ENCODE measurements around the gene REG1A. TPM values are rescaled to one million over a fixed set of nuclear protein-coding genes. Genes with fewer than 3 reads are reported as not detected.

The REG1A gene
- total and polyA plus RNA-seq, 9 of the 15 experiments (the other 6 are each of a cell fraction or from before 2014, with no cell fraction given), result 3.1 TPM; not detected in 8

DNA sequence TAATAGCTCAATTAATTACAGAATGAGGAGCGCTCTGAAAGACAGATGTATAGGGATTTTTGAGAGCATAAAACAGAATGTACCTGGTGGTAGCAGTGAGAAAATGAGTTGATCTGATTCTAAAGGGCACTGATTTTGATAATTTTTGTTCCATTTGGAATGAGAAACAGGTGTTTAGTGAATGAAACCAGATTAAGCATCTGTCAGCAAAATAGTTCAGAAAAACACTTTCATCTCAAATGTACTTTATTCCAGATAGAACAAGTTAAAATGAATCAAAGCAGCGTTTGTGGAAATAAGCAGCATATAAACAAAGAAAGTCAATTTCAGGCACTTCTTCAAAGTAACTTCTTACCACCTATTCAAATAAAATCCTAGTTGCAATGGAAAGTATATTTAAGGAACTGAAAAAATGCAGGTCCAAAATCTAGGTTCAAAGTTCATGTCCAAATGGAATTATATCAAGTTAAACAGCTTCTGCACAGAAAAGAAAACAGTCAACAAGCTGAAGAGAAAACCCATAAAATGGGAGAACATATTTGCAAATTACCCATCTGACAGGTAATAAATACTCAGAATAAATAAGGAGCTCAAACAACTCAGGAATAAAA is 51.2 kb downstream of the REG1A start:
- in situ Hi-C loops (cut with MboI), result no loop called here
- ATAC-seq, result no peak
- intact Hi-C loops (cut with micrococcal nuclease), result no loop called here
- Histone ChIP-seq H3K79me2 (ENCODE audit: control insufficient read depth, insufficient read depth, low read length) (no peaks in the 10 kb centered on the region), H3K4me3 (no peak overlapping the region), H3K27ac (ENCODE audit: extremely low read depth, low read depth, low read length) (no peak overlapping the region), H3K4me1 (replicated peaks in 1 of 2; ENCODE audit: control insufficient read depth in 2 of 2, insufficient read depth in 2 of 2, low read length in 2 of 2) (no peaks in the 10 kb centered on the region), H4K20me1 (replicated peaks; ENCODE audit: control insufficient read depth, insufficient read depth, low read length) (no peaks in the 10 kb centered on the region), H3K9me1 (ENCODE audit: control insufficient read depth, insufficient read depth, low read length) (no peaks in the 10 kb centered on the region), H3K27me3 (ENCODE audit: control insufficient read depth in 2 of 2, insufficient read depth in 2 of 2, low read length in 2 of 2) (no peaks in the 10 kb centered on the region), H3K9ac (ENCODE audit: insufficient read depth in 1 of 2, low read depth in 2 of 2, low read length in 2 of 2) (no peak overlapping the region), H3K4me2 (ENCODE audit: insufficient read depth, low read length) (no peak overlapping the region), H3K9me3 (replicated peaks; ENCODE audit: control insufficient read depth, insufficient read depth, low read depth, low read length) (no peaks in the 10 kb centered on the region), H2AFZ (ENCODE audit: low read depth, low read length) (no peak overlapping the region), H3K36me3 (ENCODE audit: control insufficient read depth, insufficient read depth, low read length) (no peaks in the 10 kb centered on the region)
- FAIRE-seq, result no peak
- ChIA-PET POLR2A (no interaction called here), CTCF (ENCODE audit: low intra/inter-chr PET ratio) (no interaction called here)
- 4% methylated on average over 2 of the region's 2 CpGs for WGBS (ENCODE audit: insufficient coverage, low coverage, missing lambda C conversion rate)
- DNase-seq (ENCODE audit: extremely low read depth in 1 of 4, low spot score in 3 of 4), result no peak
- TF ChIP-seq FOXP1 (CRISPR knock-in tag; IDR thresholded peaks at IDR 0.05) (no peak), ZKSCAN1 (IDR thresholded peaks at IDR 0.05; ENCODE audit: low read depth, low read length) (no peak), ZNF316 (IDR thresholded peaks at IDR 0.05) (peak; percentile 31), MAFK (IDR thresholded peaks at IDR 0.05; ENCODE audit: low read length) (peak; percentile 31), ZNF165 (CRISPR knock-in tag; IDR thresholded peaks at IDR 0.05; ENCODE audit: borderline replicate concordance) (no peak), SRSF9 (IDR thresholded peaks at IDR 0.05; ENCODE audit: borderline replicate concordance, low read depth, low read length) (no peak)
- TF ChIP-seq, protein P1, sequence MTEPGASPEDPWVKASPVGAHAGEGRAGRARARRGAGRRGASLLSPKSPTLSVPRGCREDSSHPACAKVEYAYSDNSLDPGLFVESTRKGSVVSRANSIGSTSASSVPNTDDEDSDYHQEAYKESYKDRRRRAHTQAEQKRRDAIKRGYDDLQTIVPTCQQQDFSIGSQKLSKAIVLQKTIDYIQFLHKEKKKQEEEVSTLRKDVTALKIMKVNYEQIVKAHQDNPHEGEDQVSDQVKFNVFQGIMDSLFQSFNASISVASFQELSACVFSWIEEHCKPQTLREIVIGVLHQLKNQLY (CRISPR knock-in tag; conservative IDR thresholded peaks at IDR 0.05), result no peak
- no TSS peak for BruUV-seq (replicated peaks)

Other genes starting within 250 kb of the REG1A start
- not detected in 2 replicates for gene REG3G, start 94.8 kb upstream of the REG1A start, total RNA-seq (2014; rRNA removed)
- gene REG3G, start 94.8 kb upstream of the REG1A start, total RNA-seq (2014; rRNA removed; fragmentation: Illumina TruSeq; extraction: Trizol), result not detected in 2 replicates
- not detected in 2 replicates for gene REG3G, start 94.8 kb upstream of the REG1A start, total RNA-seq (2015; rRNA removed; fragmentation: Illumina TruSeq; extraction: Trizol)
- gene REG3G, start 94.8 kb upstream of the REG1A start, total RNA-seq (2021), result 0.22 TPM in 1 of 2 replicates, not detected in the other
- not detected in 2 replicates for gene REG3G, start 94.8 kb upstream of the REG1A start, polyA plus RNA-seq (2011; rRNA removed)
- gene REG3G, start 94.8 kb upstream of the REG1A start, polyA plus RNA-seq (2014; fragmentation: Illumina TruSeq; extraction: Trizol), result not detected in 2 replicates
- not detected for gene REG3G, start 94.8 kb upstream of the REG1A start, polyA plus RNA-seq (2014; fragmentation: Nextera tagmentation; extraction: Ambion mirVana)
- gene REG3G, start 94.8 kb upstream of the REG1A start, polyA plus RNA-seq (2014; rRNA removed), result not detected in 2 replicates
- gene REG1B, start 32.5 kb upstream of the REG1A start, total RNA-seq (2014; rRNA removed), result not detected in 2 replicates
- gene REG1B, start 32.5 kb upstream of the REG1A start, total RNA-seq (2014; rRNA removed; fragmentation: Illumina TruSeq; extraction: Trizol), result not detected in 2 replicates
- not detected in 2 replicates for gene REG1B, start 32.5 kb upstream of the REG1A start, total RNA-seq (2015; rRNA removed; fragmentation: Illumina TruSeq; extraction: Trizol)
- 2.0 and 2.3 TPM in 2 replicates for gene REG1B, start 32.5 kb upstream of the REG1A start, total RNA-seq (2021)
- not detected in 2 replicates for gene REG1B, start 32.5 kb upstream of the REG1A start, polyA plus RNA-seq (2011; rRNA removed)
- gene REG1B, start 32.5 kb upstream of the REG1A start, polyA plus RNA-seq (2014; fragmentation: Illumina TruSeq; extraction: Trizol), result not detected in 2 replicates
- under 1 TPM in 1 of 2 experiments, not detected in 1; 0.15 TPM for gene REG1B, start 32.5 kb upstream of the REG1A start, polyA plus RNA-seq (2014; fragmentation: Nextera tagmentation; extraction: Ambion mirVana)
- gene REG1B, start 32.5 kb upstream of the REG1A start, polyA plus RNA-seq (2014; rRNA removed), result not detected in 2 replicates
- not detected in 2 replicates for gene REG3A, start 39.3 kb downstream of the REG1A start, total RNA-seq (2014; rRNA removed)
- not detected in 2 replicates for gene REG3A, start 39.3 kb downstream of the REG1A start, total RNA-seq (2014; rRNA removed; fragmentation: Illumina TruSeq; extraction: Trizol)
- not detected in 2 replicates for gene REG3A, start 39.3 kb downstream of the REG1A start, total RNA-seq (2015; rRNA removed; fragmentation: Illumina TruSeq; extraction: Trizol)
- gene REG3A, start 39.3 kb downstream of the REG1A start, total RNA-seq (2021), result 0.31 TPM in 1 of 2 replicates, not detected in the other
- gene REG3A, start 39.3 kb downstream of the REG1A start, polyA plus RNA-seq (2011; rRNA removed), result not detected in 2 replicates
- gene REG3A, start 39.3 kb downstream of the REG1A start, polyA plus RNA-seq (2014; fragmentation: Illumina TruSeq; extraction: Trizol), result not detected in 2 replicates
- not detected for gene REG3A, start 39.3 kb downstream of the REG1A start, polyA plus RNA-seq (2014; fragmentation: Nextera tagmentation; extraction: Ambion mirVana)
- not detected in 2 replicates for gene REG3A, start 39.3 kb downstream of the REG1A start, polyA plus RNA-seq (2014; rRNA removed)

Data from K562 (cell line).